Peyer's patch (tissue), 4 donors: Measurements from ENCODE around the gene CDYL. TPM values are rescaled to one million over a fixed set of nuclear protein-coding genes. Genes with fewer than 3 reads are reported as not detected.

ENCODE experiments used
- DNase-seq, 3 donors: peaks; one replicate each; pipeline ENCODE4 v3.0.0-alpha.2; 2017 to 2019
- H3K27ac ChIP-seq, 4 donors: fragments of 200-600 bp; sonication (generic); one replicate each; pipeline ENCODE4 v1.5.1; 2016 to 2019
- H3K27me3 ChIP-seq, 2 donors: fragments of 200-600 bp; sonication (generic); one replicate each; pipeline ENCODE4 v1.5.1; 2019
- H3K36me3 ChIP-seq, 3 donors: fragments of 200-600 bp; sonication (generic); one replicate each; pipeline ENCODE4 v1.5.1; 2016 to 2019
- H3K4me1 ChIP-seq, 4 donors: fragments of 200-600 bp; sonication (generic); one replicate each; pipeline ENCODE4 v1.5.1; 2016 to 2019
- H3K4me3 ChIP-seq, 4 donors: fragments of 200-600 bp; sonication (generic); 1 replicate in 3 of 4; 2 replicates in 1 of 4; pipeline ENCODE4 v1.5.1; 2016 to 2019; ENCODE audit warnings: mild to moderate bottlenecking in 1 of 4
- H3K9me3 ChIP-seq, 4 donors: fragments of 200-600 bp; sonication (generic); one replicate each; pipeline ENCODE4 v1.5.1; 2016 to 2019; ENCODE audit warnings: mild to moderate bottlenecking in 1 of 4
- POLR2A ChIP-seq, 2 donors: fragments of 450-650 bp; IDR thresholded peaks; one replicate each; pipeline ENCODE4 v1.5.1; 2017; ENCODE audit warnings: antibody characterized with exemption in 2 of 2, mild to moderate bottlenecking in 2 of 2, moderate library complexity in 2 of 2
- total RNA-seq, 4 donors: library from RNA; depleted of rRNA; stranded (reverse); fragments of >200 nt; gene quantifications; one replicate each; pipeline ENCODE4 v1.1.0, GENCODE V29; 2016
- TF ChIP-seq, protein P1 (sequence below), 6 experiments: fragments of 450-650 bp in 4 of 6; fragments of 200-600 bp in 2 of 6; sonication (generic) in 1 of 6; IDR thresholded peaks; one replicate each; pipeline ENCODE4 v1.5.1; 2017 to 2019; ENCODE audit warnings: antibody characterized with exemption in 6 of 6, mild to moderate bottlenecking in 3 of 6, moderate library complexity in 1 of 6

CDYL gene
- total RNA-seq, 4 donors from 2014 or later = 31.2 to 77.6 (median 35.2) TPM

DNA sequence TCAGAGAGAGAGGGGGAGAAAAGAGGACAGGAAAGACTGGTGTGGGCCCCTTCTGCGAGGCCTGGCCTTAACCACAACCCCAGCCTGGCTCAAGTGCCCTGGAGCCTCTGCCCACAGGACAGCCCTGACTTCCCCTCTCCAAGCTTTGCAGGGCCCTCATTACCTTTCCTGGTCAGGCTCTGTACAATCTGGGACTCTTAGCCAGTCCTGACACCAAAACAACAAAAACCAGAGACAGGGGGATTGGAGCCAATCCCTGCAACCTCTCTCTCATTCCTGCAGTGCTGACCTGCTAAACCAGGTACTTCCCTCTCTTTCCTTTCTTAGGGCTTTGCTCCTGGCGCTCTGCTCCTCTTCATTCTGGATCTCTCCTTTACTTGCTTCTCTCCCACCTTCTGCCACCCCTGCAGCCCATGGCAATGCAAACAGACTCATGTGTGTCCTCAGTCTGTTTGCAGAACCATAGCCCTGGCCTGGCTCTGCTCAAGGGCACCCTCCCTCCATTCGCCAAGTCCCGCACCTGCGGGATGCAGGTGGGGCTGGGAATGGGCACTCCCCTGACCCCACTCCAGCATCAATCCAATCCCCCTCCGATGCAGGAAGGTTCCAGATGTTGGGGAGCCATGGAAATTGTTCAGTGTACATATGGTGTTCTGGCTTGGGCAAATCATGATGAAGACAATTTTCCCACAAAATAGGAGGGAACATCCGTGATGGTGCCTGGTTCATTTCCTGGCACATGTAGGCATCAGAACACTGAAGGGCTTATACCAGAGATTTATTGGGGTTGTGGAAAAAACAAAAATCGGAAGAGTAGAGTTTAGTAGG is 189.6 kb downstream of the CDYL start:
- Histone ChIP-seq H3K36me3 (no peaks in the 10 kb centered on the region), H3K27me3 (no peaks in the 10 kb centered on the region), H3K4me1 (no peaks in the 10 kb centered on the region), H3K9me3 (no peaks in the 10 kb centered on the region), H3K4me3 (no peak overlapping the region), H3K27ac (no peak overlapping the region)
- TF ChIP-seq POLR2A (IDR thresholded peaks at IDR 0.05) = no peak
- TF ChIP-seq, protein P1, sequence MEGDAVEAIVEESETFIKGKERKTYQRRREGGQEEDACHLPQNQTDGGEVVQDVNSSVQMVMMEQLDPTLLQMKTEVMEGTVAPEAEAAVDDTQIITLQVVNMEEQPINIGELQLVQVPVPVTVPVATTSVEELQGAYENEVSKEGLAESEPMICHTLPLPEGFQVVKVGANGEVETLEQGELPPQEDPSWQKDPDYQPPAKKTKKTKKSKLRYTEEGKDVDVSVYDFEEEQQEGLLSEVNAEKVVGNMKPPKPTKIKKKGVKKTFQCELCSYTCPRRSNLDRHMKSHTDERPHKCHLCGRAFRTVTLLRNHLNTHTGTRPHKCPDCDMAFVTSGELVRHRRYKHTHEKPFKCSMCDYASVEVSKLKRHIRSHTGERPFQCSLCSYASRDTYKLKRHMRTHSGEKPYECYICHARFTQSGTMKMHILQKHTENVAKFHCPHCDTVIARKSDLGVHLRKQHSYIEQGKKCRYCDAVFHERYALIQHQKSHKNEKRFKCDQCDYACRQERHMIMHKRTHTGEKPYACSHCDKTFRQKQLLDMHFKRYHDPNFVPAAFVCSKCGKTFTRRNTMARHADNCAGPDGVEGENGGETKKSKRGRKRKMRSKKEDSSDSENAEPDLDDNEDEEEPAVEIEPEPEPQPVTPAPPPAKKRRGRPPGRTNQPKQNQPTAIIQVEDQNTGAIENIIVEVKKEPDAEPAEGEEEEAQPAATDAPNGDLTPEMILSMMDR (IDR thresholded peaks at IDR 0.05) = no peak
- DNase-seq = no peak

- Histone ChIP-seq H3K9me3 (no peaks in the 10 kb centered on the region), H3K4me1 (no peaks in the 10 kb centered on the region)
- no peak for TF ChIP-seq POLR2A (IDR thresholded peaks at IDR 0.05)
- TF ChIP-seq, protein P1 (IDR thresholded peaks at IDR 0.05) = no peak
These were observed 191.3 kb downstream of the CDYL start for GRCh38 chr6:4967301-4968030.

GRCh38 chr6:4969609-4970285 is 193.5 kb downstream of the CDYL start:
- Histone ChIP-seq H3K27ac (no peak overlapping the region), H3K9me3 (no peaks in the 10 kb centered on the region), H3K27me3 (no peaks in the 10 kb centered on the region), H3K4me1 (no peaks in the 10 kb centered on the region), H3K4me3 (no peak overlapping the region), H3K36me3 (no peaks in the 10 kb centered on the region)
- TF ChIP-seq POLR2A (IDR thresholded peaks at IDR 0.05) = no peak
- TF ChIP-seq, protein P1 (IDR thresholded peaks at IDR 0.05) = no peak
- no peak for DNase-seq

More at GRCh38 chr6:4967301-4968030, 191.3 kb downstream of the CDYL start:
- H3K4me3 ChIP-seq = no peak overlapping the region
- no peaks in the 10 kb centered on the region for H3K27me3 ChIP-seq
- no peak for DNase-seq
- no peak overlapping the region for H3K27ac ChIP-seq
- H3K36me3 ChIP-seq = no peaks in the 10 kb centered on the region

GRCh38 chr6:4970739-4971395 is 194.7 kb downstream of the CDYL start:
- TF ChIP-seq, protein P1 (IDR thresholded peaks at IDR 0.05) = no peak
- no peak for TF ChIP-seq POLR2A (IDR thresholded peaks at IDR 0.05)
- Histone ChIP-seq H3K27me3 (no peaks in the 10 kb centered on the region), H3K9me3 (no peaks in the 10 kb centered on the region), H3K4me1 (no peaks in the 10 kb centered on the region), H3K27ac (no peak overlapping the region), H3K4me3 (no peak overlapping the region), H3K36me3 (no peaks in the 10 kb centered on the region)
- no peak for DNase-seq

- Histone ChIP-seq H3K27ac (no peak overlapping the region), H3K9me3 (no peaks in the 10 kb centered on the region), H3K4me3 (no peak overlapping the region), H3K27me3 (no peaks in the 10 kb centered on the region), H3K4me1 (no peaks in the 10 kb centered on the region), H3K36me3 (no peaks in the 10 kb centered on the region)
- no peak for TF ChIP-seq POLR2A (IDR thresholded peaks at IDR 0.05)
- TF ChIP-seq, protein P1 (IDR thresholded peaks at IDR 0.05) = no peak
- no peak for DNase-seq
These were observed 195.6 kb downstream of the CDYL start for GRCh38 chr6:4971851-4972250.
